A673 (cell line): ENCODE measurements around the gene DPH1. TPM values are rescaled to one million over a fixed set of nuclear protein-coding genes. Genes with fewer than 3 reads are reported as not detected.

ENCODE experiments used
- BruUV-seq: library from RNA; stranded (reverse); fragments of 400-500 nt; replicated peaks from 2 replicates; lab custom pipeline; 2021; lab: Mats Ljungman, UMichigan
- CTCF ChIA-PET: fragments of 300-600 bp; sonication (Branson Sonifier 250); formaldehyde crosslinking; loops from one replicate; lab custom pipeline; 2022; ENCODE audit warnings: antibody characterized with exemption; lab: Charles Lee
- POLR2A ChIA-PET: fragments of 300-600 bp; sonication (Branson Sonifier 250); formaldehyde crosslinking; loops from one replicate; lab custom pipeline; 2022; ENCODE audit warnings: antibody characterized with exemption; ENCODE audit not compliant: low non-redundant PET; lab: Charles Lee
- DNase-seq: peaks from one replicate; pipeline ENCODE4 v3.0.0-alpha.2; 2015; ENCODE audit warnings: low spot score
- H3K27ac ChIP-seq: fragments of 200-600 bp; sonication (generic); 2 replicates; pipeline ENCODE4 v1.5.1; 2016; ENCODE audit warnings: mixed run types, low read depth, mild to moderate bottlenecking, mixed read lengths, antibody characterized with exemption, low read length; ENCODE audit not compliant: poor library complexity, severe bottlenecking
- H3K27me3 ChIP-seq: fragments of 200-600 bp; sonication (generic); replicated peaks from 2 replicates; pipeline ENCODE4 v1.6.1; 2017; ENCODE audit warnings: mixed run types, low read depth, mild to moderate bottlenecking, mixed read lengths, antibody characterized with exemption, low read length; ENCODE audit not compliant: insufficient read depth, poor library complexity
- H3K36me3 ChIP-seq: fragments of 200-600 bp; sonication (generic); 2 replicates; pipeline ENCODE4 v1.6.1; 2016; ENCODE audit warnings: mixed run types, mild to moderate bottlenecking, mixed read lengths, antibody characterized with exemption, low read length; ENCODE audit not compliant: insufficient read depth, poor library complexity, severe bottlenecking
- H3K4me1 ChIP-seq: fragments of 200-600 bp; sonication (generic); 2 replicates; pipeline ENCODE4 v1.6.1; 2017; ENCODE audit warnings: mixed run types, mild to moderate bottlenecking, mixed read lengths, antibody characterized with exemption, low read length; ENCODE audit not compliant: insufficient read depth, poor library complexity, severe bottlenecking
- H3K4me3 ChIP-seq: fragments of 200-600 bp; sonication (generic); 2 replicates; pipeline ENCODE4 v1.5.1; 2016; ENCODE audit warnings: low read depth, mixed run types, mild to moderate bottlenecking, mixed read lengths, low read length; ENCODE audit not compliant: poor library complexity, severe bottlenecking
- H3K9me3 ChIP-seq: fragments of 200-600 bp; sonication (generic); 2 replicates; pipeline ENCODE4 v1.6.1; 2016; ENCODE audit warnings: mixed run types, low read depth, mild to moderate bottlenecking, mixed read lengths, antibody characterized with exemption, low read length; ENCODE audit not compliant: poor library complexity, severe bottlenecking
- CTCF ChIP-seq: fragments of 300-800, 200-600 bp; sonication (generic); conservative IDR thresholded peaks from 2 replicates; pipeline ENCODE4 v1.5.1; 2017; ENCODE audit warnings: low read depth, mild to moderate bottlenecking, antibody characterized with exemption, low read length, moderate library complexity, mixed read lengths
- EZH2 ChIP-seq: fragments of 200-600 bp; sonication (generic); IDR thresholded peaks from 2 replicates; pipeline ENCODE4 v1.6.1; 2017; ENCODE audit warnings: borderline replicate concordance, low read depth, mild to moderate bottlenecking, mixed read lengths, antibody characterized with exemption, low read length; ENCODE audit not compliant: poor library complexity, severe bottlenecking
- intact Hi-C: fragments of 100-400 bp; cut with micrococcal nuclease; formaldehyde crosslinking; loops from one replicate; pipeline ENCODE4 v1.10.0; 2022; ENCODE audit not compliant: unreplicated experiment
- total RNA-seq: library from RNA; stranded (reverse); gene quantifications from 2 replicates; pipeline ENCODE4 v1.2.3, GENCODE V29; 2021

DPH1 gene
- total RNA-seq, 1 experiment from 2014 or later = 51.1 TPM

GRCh38 chr17:2067048-2067561, 37.2 kb downstream of the DPH1 start:
- Histone ChIP-seq H3K4me3 (no peak overlapping the region), H3K36me3 (peaks cover 21% of the 10 kb centered on the region), H3K27ac (peak overlapping the region; percentile 7), H3K27me3 (no peaks in the 10 kb centered on the region), H3K4me1 (peaks cover 30% of the 10 kb centered on the region), H3K9me3 (no peaks in the 10 kb centered on the region)
- ChIA-PET POLR2A (interaction anchor here (0.6 kb wide), 2 partner anchors 75 to 165 kb away, joined by 3 to 5 read pairs; no protein-coding TSS in a partner anchor), CTCF (no interaction called here)
- TF ChIP-seq CTCF (no peak), EZH2 (no peak)
- DNase-seq = no peak
- BruUV-seq = no TSS peak
- intact Hi-C loops = no loop called here

GRCh38 chr17:2067608-2068024, 37.7 kb downstream of the DPH1 start:
- no TSS peak for BruUV-seq
- ChIA-PET CTCF (no interaction called here), POLR2A (interaction anchor here (0.6 kb wide), 1 partner anchor 164 kb away, joined by 5 read pairs; no protein-coding TSS in a partner anchor)
- TF ChIP-seq CTCF = no peak
- no peak for TF ChIP-seq EZH2
- Histone ChIP-seq H3K27ac (peak overlapping the region; percentile 7), H3K36me3 (peaks cover 26% of the 10 kb centered on the region), H3K4me1 (peaks cover 26% of the 10 kb centered on the region), H3K27me3 (no peaks in the 10 kb centered on the region), H3K9me3 (no peaks in the 10 kb centered on the region), H3K4me3 (no peak overlapping the region)
- DNase-seq = no peak
- intact Hi-C loops = no loop called here

- no peak for DNase-seq
- Histone ChIP-seq H3K27ac (no peak overlapping the region), H3K27me3 (no peaks in the 10 kb centered on the region), H3K36me3 (peaks cover 26% of the 10 kb centered on the region), H3K4me1 (peaks cover 22% of the 10 kb centered on the region), H3K9me3 (no peaks in the 10 kb centered on the region), H3K4me3 (no peak overlapping the region)
- intact Hi-C loops = no loop called here
- BruUV-seq = no TSS peak
- TF ChIP-seq CTCF (no peak), EZH2 (no peak)
- POLR2A ChIA-PET = no interaction called here
- CTCF ChIA-PET = no interaction called here
Measured at GRCh38 chr17:2068031-2068518, 38.1 kb downstream of the DPH1 start.
